K562 (cell line): ENCODE results near the gene MALAT1. TPM values are rescaled to one million over a fixed set of nuclear protein-coding genes. Genes with fewer than 3 reads are reported as not detected.

Experiments used
- BCL6 ChIP-seq: fragments of 250-450 bp; sonication (Bioruptor Pico); IDR thresholded peaks from 2 replicates; pipeline ENCODE4 v1.4.0; 2020
- CBX5 ChIP-seq: IDR thresholded peaks from 2 replicates; pipeline ENCODE4 v1.6.1; 2014; ENCODE audit warnings: low read depth, borderline replicate concordance
- CEBPZ ChIP-seq: fragments of 150-350 bp; IDR thresholded peaks from 2 replicates; pipeline ENCODE4 v1.6.1; 2014; ENCODE audit warnings: low read depth, mild to moderate bottlenecking, low read length, borderline replicate concordance
- FOXK2 ChIP-seq, 2 experiments: fragments of 450-650 bp; IDR thresholded peaks in 1 of 2; conservative IDR thresholded peaks in 1 of 2; 2 replicates each; pipeline ENCODE4 v1.6.1; 2016; ENCODE audit warnings: low read depth in 2 of 2, mild to moderate bottlenecking in 1 of 2
- HCFC1 ChIP-seq: IDR thresholded peaks from 2 replicates; pipeline ENCODE4 v1.6.1; 2012; ENCODE audit warnings: low read depth, low read length, improper control_type of control experiment
- IFI16 ChIP-seq: fragments of 250-450 bp; sonication (Bioruptor Pico); IDR thresholded peaks from 2 replicates; pipeline ENCODE4 v2.1.2; 2022; ENCODE audit warnings: mild to moderate bottlenecking, inconsistent platforms
- IRF1 ChIP-seq: sonication (generic); formaldehyde crosslinking; IDR thresholded peaks from 2 replicates; pipeline ENCODE4 v1.8.0; 2022; ENCODE audit warnings: missing genetic modification reagents, mild to moderate bottlenecking, borderline replicate concordance
- IRF9 ChIP-seq: fragments of 450-650 bp; IDR thresholded peaks from 2 replicates; pipeline ENCODE4 v1.6.1; 2016; ENCODE audit warnings: missing biosample characterization, missing genetic modification characterization
- JUN ChIP-seq, 2 experiments: sonication (generic) in 1 of 2; formaldehyde crosslinking in 1 of 2; IDR thresholded peaks; 2 replicates each; pipeline versions ENCODE4 v1.6.1 to v1.8.0; 2012 to 2022; ENCODE audit warnings: borderline replicate concordance in 2 of 2, mild to moderate bottlenecking in 2 of 2, improper control_type of control experiment in 1 of 2, low read depth in 1 of 2, low read length in 1 of 2, missing genetic modification reagents in 1 of 2
- MXI1 ChIP-seq: IDR thresholded peaks from 2 replicates; pipeline ENCODE4 v1.6.1; 2011; ENCODE audit warnings: low read depth, mild to moderate bottlenecking, improper control_type of control experiment, low read length
- TCF15 ChIP-seq: fragments of 250-450 bp; sonication (Bioruptor Pico); IDR thresholded peaks from 2 replicates; pipeline ENCODE4 v1.8.0; 2022; ENCODE audit warnings: moderate library complexity, mild to moderate bottlenecking, inconsistent platforms
- TGIF2 ChIP-seq: sonication (generic); formaldehyde crosslinking; IDR thresholded peaks from 2 replicates; pipeline ENCODE4 v1.8.1; 2022; ENCODE audit warnings: mild to moderate bottlenecking, missing genetic modification reagents, moderate library complexity
- THAP7 ChIP-seq: fragments of 250-450 bp; sonication (Bioruptor Pico); IDR thresholded peaks from 2 replicates; pipeline ENCODE4 v1.5.0; 2021
- U2AF1 ChIP-seq: fragments of 200-400 bp; formaldehyde crosslinking; optimal IDR thresholded peaks from 2 replicates; pipeline ENCODE3; 2017; ENCODE audit warnings: mild to moderate bottlenecking, low read depth, low read length, moderate library complexity
- ZNF197 ChIP-seq: fragments of 200-800 bp; sonication (Bioruptor generic); IDR thresholded peaks from 2 replicates; pipeline ENCODE4 v1.6.1; 2016; ENCODE audit warnings: low read depth, missing genetic modification characterization, missing compliant biosample characterization
- ZNF224 ChIP-seq: sonication (generic); formaldehyde crosslinking; IDR thresholded peaks from 2 replicates; pipeline ENCODE4 v1.8.0; 2022; ENCODE audit warnings: mild to moderate bottlenecking, missing genetic modification reagents
- ZNF263 ChIP-seq: sonication (generic); formaldehyde crosslinking; IDR thresholded peaks from 2 replicates; pipeline ENCODE4 v1.8.0; 2022; ENCODE audit warnings: mild to moderate bottlenecking, missing genetic modification reagents, borderline replicate concordance
- ZNF274 ChIP-seq: IDR thresholded peaks from 2 replicates; pipeline ENCODE4 v1.6.1; 2011; ENCODE audit warnings: low read depth, mild to moderate bottlenecking, low read length, moderate library complexity, borderline replicate concordance
- ZNF431 ChIP-seq: sonication (generic); formaldehyde crosslinking; IDR thresholded peaks from 2 replicates; pipeline ENCODE4 v1.8.0; 2022; ENCODE audit warnings: mild to moderate bottlenecking, missing genetic modification reagents
- ZNF696 ChIP-seq: fragments of 250-450 bp; sonication (Bioruptor Pico); conservative IDR thresholded peaks from 2 replicates; pipeline ENCODE4 v1.4.0; 2020; ENCODE audit warnings: mild to moderate bottlenecking, moderate library complexity
- polyA plus RNA-seq, 8 experiments: library from polyadenylated mRNA; depleted of rRNA in 4 of 8; stranded (reverse) in 5 of 8; unstranded in 3 of 8; fragments of >200 nt; fragmentation: Nextera tagmentation in 2 of 8; fragmentation: Illumina TruSeq in 1 of 8; extraction: Ambion mirVana in 2 of 8; extraction: Trizol in 1 of 8; gene quantifications; 2 replicates each; pipeline versions ENCODE4 v1.2.1 to v1.2.3, GENCODE V29; 2011 to 2014; ENCODE audit warnings: inconsistent platforms in 1 of 8, missing spikeins in 1 of 8
- total RNA-seq, 7 experiments: library from RNA; depleted of rRNA in 6 of 7; stranded (reverse); fragments of >200 nt in 6 of 7; fragmentation: Illumina TruSeq in 2 of 7; extraction: Trizol in 2 of 7; gene quantifications; 2 replicates each; pipeline versions ENCODE4 v1.2.1 to v1.2.3, GENCODE V29; 2011 to 2021; ENCODE audit warnings: low replicate concordance in 1 of 7

Gene MALAT1
- total and polyA plus RNA-seq, 9 of the 15 experiments (the other 6 are each of a cell fraction or from before 2014, with no cell fraction given) = 363 to 8,715 (median 2,351) TPM

GRCh38 chr11:65492637-65493366 is 6.0 kb upstream of the MALAT1 start (continued):
- no peak for TF ChIP-seq THAP7 (CRISPR knock-in tag)
- no peak for TF ChIP-seq ZNF274
- TF ChIP-seq CBX5 = no peak
- no peak for TF ChIP-seq IRF9 (tag)
- TF ChIP-seq U2AF1 = no peak
- no peak for TF ChIP-seq ZNF224
- no peak for TF ChIP-seq JUN (IDR thresholded peaks at IDR 0.05; ENCODE audit: borderline replicate concordance, low read depth, low read length)
- no peak for TF ChIP-seq JUN (CRISPR knock-in tag; IDR thresholded peaks at IDR 0.05; ENCODE audit: borderline replicate concordance)
- TF ChIP-seq HCFC1 = no peak
- peak; percentile 46 to 97; a peak in 3 of 4 replicates for TF ChIP-seq FOXK2 (conservative IDR thresholded peaks at IDR 0.05 in 1 of 2, IDR thresholded peaks at IDR 0.05 in 1 of 2; ENCODE audit: low read depth in 2 of 2)
- no peak for TF ChIP-seq ZNF431 (CRISPR knock-in tag)
- no peak for TF ChIP-seq ZNF696 (CRISPR knock-in tag)
- no peak for TF ChIP-seq BCL6 (CRISPR knock-in tag)
- no peak for TF ChIP-seq CEBPZ
- no peak for TF ChIP-seq TGIF2 (CRISPR knock-in tag)
- TF ChIP-seq ZNF263 = no peak
- TF ChIP-seq IRF1 (CRISPR knock-in tag) = no peak
- TF ChIP-seq IFI16 (CRISPR knock-in tag) = no peak
- TF ChIP-seq MXI1 = no peak
- no peak; the same call in 1 of the 2 replicates for TF ChIP-seq ZNF197
- no peak for TF ChIP-seq TCF15 (CRISPR knock-in tag)
